ENCODE measurements around the gene ZNF783.

DNA sequence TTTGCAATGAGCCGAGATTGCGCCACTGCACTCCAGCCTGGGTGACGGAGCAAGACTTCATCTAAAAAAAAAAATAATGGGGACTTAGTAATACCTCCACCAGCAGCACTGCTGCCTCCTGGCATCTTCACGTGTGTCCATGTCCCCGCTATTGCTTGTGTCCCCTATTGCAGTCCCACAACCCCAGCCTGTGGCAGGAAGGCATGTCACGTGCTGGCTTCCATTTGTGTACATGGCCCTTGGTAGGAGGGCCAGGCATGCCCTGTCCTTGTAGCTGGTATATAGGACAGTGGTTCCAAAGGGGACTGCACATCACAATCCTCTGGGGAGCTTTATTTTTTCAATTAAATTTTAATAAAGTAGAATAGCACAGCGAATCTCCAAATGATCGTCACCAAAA is 5.7 kb downstream of the ZNF783 start:
- TF ChIP-seq, protein P1, sequence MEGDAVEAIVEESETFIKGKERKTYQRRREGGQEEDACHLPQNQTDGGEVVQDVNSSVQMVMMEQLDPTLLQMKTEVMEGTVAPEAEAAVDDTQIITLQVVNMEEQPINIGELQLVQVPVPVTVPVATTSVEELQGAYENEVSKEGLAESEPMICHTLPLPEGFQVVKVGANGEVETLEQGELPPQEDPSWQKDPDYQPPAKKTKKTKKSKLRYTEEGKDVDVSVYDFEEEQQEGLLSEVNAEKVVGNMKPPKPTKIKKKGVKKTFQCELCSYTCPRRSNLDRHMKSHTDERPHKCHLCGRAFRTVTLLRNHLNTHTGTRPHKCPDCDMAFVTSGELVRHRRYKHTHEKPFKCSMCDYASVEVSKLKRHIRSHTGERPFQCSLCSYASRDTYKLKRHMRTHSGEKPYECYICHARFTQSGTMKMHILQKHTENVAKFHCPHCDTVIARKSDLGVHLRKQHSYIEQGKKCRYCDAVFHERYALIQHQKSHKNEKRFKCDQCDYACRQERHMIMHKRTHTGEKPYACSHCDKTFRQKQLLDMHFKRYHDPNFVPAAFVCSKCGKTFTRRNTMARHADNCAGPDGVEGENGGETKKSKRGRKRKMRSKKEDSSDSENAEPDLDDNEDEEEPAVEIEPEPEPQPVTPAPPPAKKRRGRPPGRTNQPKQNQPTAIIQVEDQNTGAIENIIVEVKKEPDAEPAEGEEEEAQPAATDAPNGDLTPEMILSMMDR (IDR thresholded peaks at IDR 0.05) = no peak
- TF ChIP-seq POLR2AphosphoS5 (IDR thresholded peaks at IDR 0.05) = no peak
- no peak for TF ChIP-seq POLR2A (IDR thresholded peaks at IDR 0.05)

Measured in prostate gland (tissue), 2 donors.